Transverse colon (tissue), 4 donors: ENCODE data around the gene PPAN. TPM values are rescaled to one million over a fixed set of nuclear protein-coding genes. Genes with fewer than 3 reads are reported as not detected.

ENCODE experiments used
- DNase-seq: peaks from one replicate; pipeline ENCODE4 v3.0.0-alpha.2; 2019
- H3K27ac ChIP-seq, 4 donors: fragments of 200-600 bp; sonication (generic); 2 replicates each; pipeline ENCODE4 v1.5.1; 2016 to 2018; ENCODE audit warnings: inconsistent platforms in 4 of 4
- H3K27me3 ChIP-seq: fragments of 200-600 bp; sonication (generic); 2 replicates; pipeline ENCODE4 v1.5.1; 2017; ENCODE audit warnings: inconsistent platforms
- H3K36me3 ChIP-seq, 4 donors: fragments of 200-600 bp; sonication (generic); 2 replicates each; pipeline ENCODE4 v1.5.1; 2017 to 2019; ENCODE audit warnings: inconsistent platforms in 4 of 4
- H3K4me1 ChIP-seq, 4 donors: fragments of 200-600 bp; sonication (generic); 2 replicates each; pipeline ENCODE4 v1.5.1; 2017 to 2020; ENCODE audit warnings: inconsistent platforms in 4 of 4
- H3K4me3 ChIP-seq, 4 donors: fragments of 200-600 bp; sonication (generic); 1 replicate in 1 of 4; 2 replicates in 3 of 4; pipeline versions ENCODE4 v1.5.1 to v1.6.1; 2017 to 2019; ENCODE audit warnings: inconsistent platforms in 4 of 4
- H3K9me3 ChIP-seq, 2 donors: fragments of 200-600 bp; sonication (generic); 2 replicates each; pipeline ENCODE4 v1.5.1; 2017 to 2019; ENCODE audit warnings: inconsistent platforms in 2 of 2
- CTCF ChIP-seq, 5 experiments: fragments of 200-600 bp in 3 of 5; fragments of 450-650 bp in 2 of 5; sonication (generic) in 3 of 5; IDR thresholded peaks; 1 replicate in 2 of 5; 2 replicates in 3 of 5; pipeline ENCODE4 v1.5.1; 2016 to 2017; ENCODE audit warnings: antibody characterized with exemption in 5 of 5, inconsistent platforms in 3 of 5, mild to moderate bottlenecking in 2 of 5, moderate library complexity in 1 of 5
- EP300 ChIP-seq: sonication (generic); formaldehyde crosslinking; IDR thresholded peaks from one replicate; pipeline ENCODE4 v1.6.1; 2017; ENCODE audit warnings: antibody characterized with exemption, low read depth
- POLR2A ChIP-seq: fragments of 450-650 bp; IDR thresholded peaks from one replicate; pipeline ENCODE4 v1.6.1; 2016; ENCODE audit warnings: antibody characterized with exemption, mild to moderate bottlenecking, moderate library complexity
- POLR2AphosphoS5 ChIP-seq, 3 donors: sonication (generic); formaldehyde crosslinking; IDR thresholded peaks; one replicate each; pipeline ENCODE4 v1.6.1; 2016; ENCODE audit warnings: antibody characterized with exemption in 3 of 3
- WGBS, 2 donors: methylation state at CpG; one replicate each; pipeline ENCODE4 v1.1.5; 2018; ENCODE audit warnings: low coverage in 1 of 2; 5-methylcytosine and 5-hydroxymethylcytosine counted together
- in situ Hi-C, 4 donors: fragments of 200-750 bp; cut with MboI; loops; one replicate each; pipeline versions ENCODE4 v1.15.0 to v1.15.1; 2017; ENCODE audit warnings: low sequenced_read_pairs in 3 of 4, low pct_ligation_motif_present in 1 of 4, low pct_unique_long_range_greater_than_20kb in 1 of 4
- intact Hi-C: fragments of 100-400 bp; cut with DNase I; formaldehyde crosslinking; loops from one replicate; pipeline ENCODE4 v1.15.1; 2023; ENCODE audit warnings: low total_unique reads
- total RNA-seq, 4 donors: library from RNA; depleted of rRNA; stranded (reverse); fragments of >200 nt; gene quantifications; one replicate each; pipeline ENCODE4 v1.1.0, GENCODE V29; 2016

The PPAN gene
- total RNA-seq, 4 donors from 2014 or later, result 10.1 to 31.8 (median 21.5) TPM

DNA sequence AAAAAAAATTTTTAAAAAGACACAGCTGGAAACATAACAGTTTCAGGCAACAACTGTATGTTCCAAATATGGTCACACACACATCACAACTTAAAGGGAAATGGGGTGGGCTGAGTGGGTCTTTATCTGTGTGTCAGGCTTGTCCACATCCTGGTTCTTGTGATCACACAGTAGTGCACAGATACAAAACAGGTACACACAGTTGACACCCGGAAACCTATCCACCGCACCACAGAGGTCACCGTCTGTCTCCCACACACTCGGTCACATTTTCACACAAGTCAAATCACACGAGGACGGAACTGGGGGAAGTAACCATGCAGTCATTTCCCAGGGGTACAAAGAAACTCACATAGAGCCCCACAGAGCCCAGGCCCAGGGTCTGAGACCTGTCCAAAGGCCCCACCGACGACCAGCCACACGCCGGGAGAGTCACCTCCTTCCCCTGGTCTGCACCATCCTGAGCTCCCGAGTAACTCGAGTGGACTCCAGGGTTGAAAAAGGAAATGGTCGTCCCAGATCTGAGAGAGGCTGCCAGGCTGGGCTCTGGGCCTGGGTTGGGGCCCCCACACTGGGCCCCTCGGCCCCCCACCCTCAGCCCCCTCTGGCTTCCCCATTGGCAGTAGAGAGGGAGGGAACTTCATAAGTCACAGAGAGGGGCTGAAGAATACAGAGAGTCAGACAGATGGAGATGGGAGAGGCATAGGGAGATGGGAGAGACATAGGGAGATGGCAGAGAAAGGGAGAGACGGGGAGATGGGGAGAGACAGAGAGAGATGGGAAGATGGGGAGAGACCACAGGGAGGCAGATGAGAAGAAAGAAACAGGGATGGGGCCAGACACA, 1.3 kb upstream of the PPAN start:
- peaks cover 0 to 19% (median 9%) of the 10 kb centered on the region in 4 donors for H3K36me3 ChIP-seq
- H3K27ac ChIP-seq, result peak overlapping the region; percentile 46 to 88 (median 80)
- 44 to 70% methylated on average over 7 to 14 of the region's 15 CpGs for WGBS, 2 donors
- peaks cover 11 to 20% (median 17%) of the 10 kb centered on the region in 4 donors for H3K4me1 ChIP-seq
- in situ Hi-C loops, result loop anchor here in 2 of 4 donors (10.0 to 25.0 kb wide), 2 partner anchors 130 to 132 kb away; partner anchors contain the start of gene S1PR2 (in 2 of the 2)
- H3K27me3 ChIP-seq, result no peaks in the 10 kb centered on the region
- no peaks in the 10 kb centered on the region for H3K9me3 ChIP-seq
- no peak for TF ChIP-seq EP300
- TF ChIP-seq CTCF (IDR thresholded peaks at IDR 0.05), result no peak
- peak in 1 of 3 donors; percentile 20 for TF ChIP-seq POLR2AphosphoS5 (IDR thresholded peaks at IDR 0.05)
- TF ChIP-seq POLR2A, result peak; percentile 15
- DNase-seq, result peak; percentile 58
- no peak overlapping the region for H3K4me3 ChIP-seq
- intact Hi-C loops, result no loop called here

- H3K9me3 ChIP-seq, result no peaks in the 10 kb centered on the region
- 39 to 58% methylated on average over 11 to 14 of the region's 16 CpGs for WGBS, 2 donors
- in situ Hi-C loops (loop anchor here in 2 of 4 donors (10.0 to 25.0 kb wide), 2 partner anchors 129 to 132 kb away; partner anchors contain the start of gene S1PR2 (in 2 of the 2)), intact Hi-C loops (no loop called here)
- H3K36me3 ChIP-seq, result peaks cover 0 to 27% (median 15%) of the 10 kb centered on the region in 4 donors
- H3K4me1 ChIP-seq, result peaks cover 11 to 20% (median 17%) of the 10 kb centered on the region in 4 donors
- TF ChIP-seq CTCF (IDR thresholded peaks at IDR 0.05) (no peak), POLR2A (no peak)
- peak overlapping the region; percentile 67 to 88 (median 80) for H3K27ac ChIP-seq
- DNase-seq, result peak; percentile 22
- no peaks in the 10 kb centered on the region for H3K27me3 ChIP-seq
- peak overlapping the region in 1 of 4 donors; percentile 67 for H3K4me3 ChIP-seq
These were observed 558 bp upstream of the PPAN start for GRCh38 chr19:10105509-10106099.

DNA sequence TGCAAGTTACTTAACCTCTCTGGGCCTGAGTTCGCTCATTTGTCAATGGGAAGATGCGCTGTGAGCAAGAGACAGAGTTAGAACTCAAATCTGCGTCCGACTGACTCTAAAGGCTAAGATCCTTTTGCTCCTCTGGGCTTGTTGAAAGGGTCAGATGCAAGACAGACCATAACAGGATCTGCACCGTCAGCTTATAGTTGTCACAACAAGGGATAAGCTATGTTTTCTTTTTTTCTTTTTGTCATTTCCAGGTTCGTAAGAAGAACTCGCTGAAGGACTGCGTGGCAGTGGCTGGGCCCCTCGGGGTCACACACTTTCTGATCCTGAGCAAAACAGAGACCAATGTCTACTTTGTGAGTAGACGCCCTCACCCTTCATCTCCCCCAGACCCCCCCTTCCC, 1.1 kb downstream of the PPAN start:
- Histone ChIP-seq H3K4me1 (peaks cover 11 to 20% (median 17%) of the 10 kb centered on the region in 4 donors), H3K9me3 (no peaks in the 10 kb centered on the region), H3K27me3 (no peaks in the 10 kb centered on the region), H3K27ac (peak overlapping the region; percentile 67 to 88 (median 80)), H3K36me3 (peaks cover 0 to 32% (median 18%) of the 10 kb centered on the region in 4 donors), H3K4me3 (peak overlapping the region in 3 of 4 donors; percentile 51 to 70 (median 67))
- 62 to 74% methylated on average over 6 to 10 of the region's 10 CpGs for WGBS, 2 donors
- in situ Hi-C loops, result loop anchor here in 2 of 4 donors (10.0 to 25.0 kb wide), 2 partner anchors 128 to 130 kb away; partner anchors contain the start of gene S1PR2 (in 2 of the 2)
- intact Hi-C loops, result no loop called here
- DNase-seq, result no peak
- TF ChIP-seq EP300 (no peak), POLR2AphosphoS5 (IDR thresholded peaks at IDR 0.05) (no peak), POLR2A (no peak), CTCF (IDR thresholded peaks at IDR 0.05) (no peak)

DNA sequence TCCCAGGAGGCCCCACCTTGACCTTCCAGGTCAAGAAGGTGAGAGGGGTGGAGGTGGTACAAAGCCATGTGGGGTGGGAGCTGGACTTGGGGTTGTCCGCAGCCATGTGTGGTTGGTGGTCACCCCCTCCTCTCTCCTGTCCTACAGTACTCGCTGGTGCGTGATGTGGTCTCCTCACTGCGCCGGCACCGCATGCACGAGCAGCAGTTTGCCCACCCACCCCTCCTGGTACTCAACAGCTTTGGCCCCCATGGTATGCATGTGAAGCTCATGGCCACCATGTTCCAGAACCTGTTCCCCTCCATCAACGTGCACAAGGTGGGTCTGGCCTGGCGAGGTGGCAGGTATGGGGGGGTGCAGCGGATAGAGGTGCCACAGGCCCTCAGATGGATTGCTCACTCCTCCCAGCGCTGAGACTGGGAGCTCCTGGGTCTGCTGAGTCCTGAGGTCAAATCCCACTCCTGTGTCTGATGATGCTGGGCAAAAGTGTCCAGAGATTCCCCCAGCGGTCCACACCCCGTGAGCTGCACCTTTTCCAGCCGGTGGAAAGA, 1.7 kb downstream of the PPAN start:
- no peaks in the 10 kb centered on the region for H3K27me3 ChIP-seq
- peaks cover 0 to 32% (median 18%) of the 10 kb centered on the region in 4 donors for H3K36me3 ChIP-seq
- TF ChIP-seq POLR2AphosphoS5 (IDR thresholded peaks at IDR 0.05), result no peak
- no peak for TF ChIP-seq CTCF (IDR thresholded peaks at IDR 0.05)
- TF ChIP-seq EP300, result no peak
- no peak for TF ChIP-seq POLR2A
- WGBS, 2 donors, result 94% methylated on average over 9 of the region's 14 CpGs; no CpG with 5 or more reads in 1 of the 2 donors
- no peak overlapping the region for H3K4me3 ChIP-seq
- H3K27ac ChIP-seq, result no peak overlapping the region
- no peaks in the 10 kb centered on the region for H3K9me3 ChIP-seq
- peaks cover 11 to 22% (median 18%) of the 10 kb centered on the region in 4 donors for H3K4me1 ChIP-seq
- no peak for DNase-seq
- in situ Hi-C loops, result loop anchor here in 2 of 4 donors (10.0 to 25.0 kb wide), 2 partner anchors 127 to 129 kb away; partner anchors contain the start of gene S1PR2 (in 2 of the 2)
- intact Hi-C loops, result no loop called here
